GM23248 (cell line): ENCODE data around the gene CDH4. TPM values are rescaled to one million over a fixed set of nuclear protein-coding genes. Genes with fewer than 3 reads are reported as not detected.

Source experiments
- DNase-seq: peaks from one replicate; pipeline ENCODE4 v3.0.0-alpha.2; 2015
- H2AFZ ChIP-seq: fragments of 200-600 bp; sonication (generic); 2 replicates; pipeline ENCODE4 v1.6.1; 2016; ENCODE audit warnings: antibody characterized with exemption
- H3F3A ChIP-seq: fragments of 200-600 bp; sonication (generic); 2 replicates; pipeline ENCODE4 v1.6.1; 2016; ENCODE audit warnings: mild to moderate bottlenecking, antibody characterized with exemption, mixed run types; ENCODE audit not compliant: insufficient read depth
- H3K27ac ChIP-seq: fragments of 200-600 bp; sonication (generic); 2 replicates; pipeline ENCODE4 v1.5.1; 2016; ENCODE audit warnings: mild to moderate bottlenecking
- H3K27me3 ChIP-seq: fragments of 200-600 bp; sonication (generic); replicated peaks from 2 replicates; pipeline ENCODE4 v1.6.1; 2016; ENCODE audit warnings: mild to moderate bottlenecking; ENCODE audit not compliant: insufficient read depth
- H3K36me3 ChIP-seq: fragments of 200-600 bp; sonication (generic); 2 replicates; pipeline ENCODE4 v1.6.1; 2016; ENCODE audit warnings: low read depth, mild to moderate bottlenecking
- H3K4me1 ChIP-seq: fragments of 200-600 bp; sonication (generic); 2 replicates; pipeline ENCODE4 v1.6.1; 2016; ENCODE audit warnings: mild to moderate bottlenecking; ENCODE audit not compliant: insufficient read depth
- H3K4me2 ChIP-seq: fragments of 200-600 bp; sonication (generic); one replicate; pipeline ENCODE4 v1.6.1; 2016; ENCODE audit warnings: mild to moderate bottlenecking; ENCODE audit not compliant: unreplicated experiment
- H3K4me3 ChIP-seq: fragments of 200-600 bp; sonication (generic); 2 replicates; pipeline ENCODE4 v1.5.1; 2016; ENCODE audit warnings: mild to moderate bottlenecking
- H3K79me2 ChIP-seq: fragments of 200-600 bp; sonication (generic); 2 replicates; pipeline ENCODE4 v1.6.1; 2016; ENCODE audit warnings: mild to moderate bottlenecking; ENCODE audit not compliant: insufficient read depth
- H3K9ac ChIP-seq: fragments of 200-600 bp; sonication (generic); 2 replicates; pipeline ENCODE4 v1.6.1; 2016; ENCODE audit warnings: mild to moderate bottlenecking
- H3K9me2 ChIP-seq: fragments of 200-600 bp; sonication (generic); 2 replicates; pipeline ENCODE4 v1.6.1; 2016; ENCODE audit warnings: mixed run types, mild to moderate bottlenecking, moderate library complexity; ENCODE audit not compliant: insufficient read depth
- H3K9me3 ChIP-seq: fragments of 200-600 bp; sonication (generic); one replicate; pipeline ENCODE4 v1.6.1; 2017; ENCODE audit warnings: low read depth
- H4K20me1 ChIP-seq: fragments of 200-600 bp; sonication (generic); 2 replicates; pipeline ENCODE4 v1.6.0; 2016; ENCODE audit not compliant: insufficient read depth
- EZH2 ChIP-seq: fragments of 200-600 bp; sonication (generic); IDR thresholded peaks from 2 replicates; pipeline ENCODE4 v1.6.1; 2018; ENCODE audit warnings: antibody characterized with exemption, mild to moderate bottlenecking; ENCODE audit not compliant: insufficient read depth, poor library complexity, severe bottlenecking
- EZH2phosphoT487 ChIP-seq: fragments of 200-600 bp; sonication (generic); IDR thresholded peaks from 2 replicates; pipeline ENCODE4 v1.6.1; 2018; ENCODE audit warnings: antibody characterized with exemption, moderate library complexity, mild to moderate bottlenecking, low read depth; ENCODE audit not compliant: insufficient read depth
- WGBS, 2 experiments: methylation state at CpG; one replicate each; pipeline ENCODE4 v1.1.6; 2015 to 2017; ENCODE audit warnings: low lambda C conversion rate in 2 of 2, low coverage in 1 of 2; ENCODE audit errors: missing lambda C conversion rate in 2 of 2; 5-methylcytosine and 5-hydroxymethylcytosine counted together
- in situ Hi-C: fragments of 300-500 bp; cut with MboI; formaldehyde crosslinking; loops from 2 replicates; pipeline ENCODE4 v1.15.0; 2020
- polyA plus RNA-seq: library from polyadenylated mRNA; unstranded; fragments of >200 nt; fragmentation: Nextera tagmentation; extraction: Ambion mirVana; gene quantifications from 2 replicates; pipeline ENCODE4 v1.2.1, GENCODE V29; 2016
- total RNA-seq: library from RNA; depleted of rRNA; stranded (reverse); fragments of >200 nt; shearing (Covaris generic); gene quantifications from 2 replicates; pipeline ENCODE4 v1.2.3, GENCODE V29; 2014

The CDH4 gene
- total and polyA plus RNA-seq, 2 experiments from 2014 or later: 1.1 to 3.9 TPM

DNA sequence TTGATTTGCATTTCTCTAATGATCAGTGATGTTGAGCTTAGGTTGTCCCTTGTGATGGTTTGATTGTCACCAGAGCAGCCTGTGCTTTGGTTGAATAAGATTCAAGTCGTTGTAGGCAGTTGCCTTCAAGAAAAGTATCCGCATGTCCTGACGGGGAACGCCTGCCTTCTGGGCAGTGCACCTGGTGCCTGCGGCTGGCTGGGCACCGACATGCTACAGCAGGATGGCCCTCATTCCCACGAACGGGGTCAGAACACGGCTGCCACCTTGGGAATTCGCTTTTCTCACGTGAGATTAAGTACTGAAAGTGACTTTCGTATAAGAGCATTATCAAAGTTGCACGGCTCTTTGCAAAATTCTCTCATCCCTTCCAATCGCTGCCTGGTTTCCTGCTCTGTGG is 78.4 kb downstream of the CDH4 start:
- no peak overlapping the region for H3K27ac ChIP-seq
- WGBS, 2 experiments: 64 to 74% methylated on average over 13 to 14 of the region's 14 CpGs
- H3K9ac ChIP-seq: no peak overlapping the region
- H3K9me2 ChIP-seq: no peaks in the 10 kb centered on the region
- no peak overlapping the region for H2AFZ ChIP-seq
- H3K4me1 ChIP-seq: no peaks in the 10 kb centered on the region
- H3K36me3 ChIP-seq: no peaks in the 10 kb centered on the region
- H3K4me2 ChIP-seq: no peak overlapping the region
- no peaks in the 10 kb centered on the region for H3K9me3 ChIP-seq
- H3K79me2 ChIP-seq: no peaks in the 10 kb centered on the region
- in situ Hi-C loops: no loop called here
- TF ChIP-seq EZH2 (no peak), EZH2phosphoT487 (no peak)
- no peaks in the 10 kb centered on the region for H3F3A ChIP-seq
- no peaks in the 10 kb centered on the region for H3K27me3 ChIP-seq
- DNase-seq: no peak
- no peaks in the 10 kb centered on the region for H4K20me1 ChIP-seq
- no peak overlapping the region for H3K4me3 ChIP-seq

DNA sequence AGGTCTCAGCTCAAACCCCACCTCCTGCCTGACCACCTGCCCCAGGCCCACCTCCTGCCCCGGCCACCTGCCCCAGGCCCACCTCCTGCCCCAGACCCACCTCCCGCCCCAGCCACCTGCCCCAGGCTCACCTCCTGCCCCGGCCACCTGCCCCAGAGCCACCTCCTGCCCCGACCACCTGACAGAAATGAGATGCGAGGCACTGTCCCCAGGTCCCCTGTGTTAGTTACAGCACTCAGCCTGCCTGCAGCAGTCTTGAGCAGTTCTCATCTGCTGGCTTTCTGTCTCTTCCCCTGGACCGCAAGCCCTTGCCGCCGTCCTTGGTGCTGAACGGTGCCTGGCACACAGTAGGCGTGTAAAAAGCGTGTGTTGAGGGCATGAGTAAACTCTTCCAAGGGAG is 79.5 kb downstream of the CDH4 start:
- H3K79me2 ChIP-seq: no peaks in the 10 kb centered on the region
- no peak overlapping the region for H3K4me3 ChIP-seq
- H3K9me2 ChIP-seq: no peaks in the 10 kb centered on the region
- no peak overlapping the region for H3K27ac ChIP-seq
- no peak overlapping the region for H3K9ac ChIP-seq
- in situ Hi-C loops: no loop called here
- no peak overlapping the region for H2AFZ ChIP-seq
- no peaks in the 10 kb centered on the region for H3K36me3 ChIP-seq
- no peak for TF ChIP-seq EZH2
- TF ChIP-seq EZH2phosphoT487: no peak
- no peak overlapping the region for H3K4me2 ChIP-seq
- 59 to 60% methylated on average over 11 of the region's 11 CpGs for WGBS, 2 experiments
- DNase-seq: no peak
- no peaks in the 10 kb centered on the region for H3K27me3 ChIP-seq
- no peaks in the 10 kb centered on the region for H4K20me1 ChIP-seq
- H3F3A ChIP-seq: no peaks in the 10 kb centered on the region
- H3K4me1 ChIP-seq: no peaks in the 10 kb centered on the region
- H3K9me3 ChIP-seq: no peaks in the 10 kb centered on the region

DNA sequence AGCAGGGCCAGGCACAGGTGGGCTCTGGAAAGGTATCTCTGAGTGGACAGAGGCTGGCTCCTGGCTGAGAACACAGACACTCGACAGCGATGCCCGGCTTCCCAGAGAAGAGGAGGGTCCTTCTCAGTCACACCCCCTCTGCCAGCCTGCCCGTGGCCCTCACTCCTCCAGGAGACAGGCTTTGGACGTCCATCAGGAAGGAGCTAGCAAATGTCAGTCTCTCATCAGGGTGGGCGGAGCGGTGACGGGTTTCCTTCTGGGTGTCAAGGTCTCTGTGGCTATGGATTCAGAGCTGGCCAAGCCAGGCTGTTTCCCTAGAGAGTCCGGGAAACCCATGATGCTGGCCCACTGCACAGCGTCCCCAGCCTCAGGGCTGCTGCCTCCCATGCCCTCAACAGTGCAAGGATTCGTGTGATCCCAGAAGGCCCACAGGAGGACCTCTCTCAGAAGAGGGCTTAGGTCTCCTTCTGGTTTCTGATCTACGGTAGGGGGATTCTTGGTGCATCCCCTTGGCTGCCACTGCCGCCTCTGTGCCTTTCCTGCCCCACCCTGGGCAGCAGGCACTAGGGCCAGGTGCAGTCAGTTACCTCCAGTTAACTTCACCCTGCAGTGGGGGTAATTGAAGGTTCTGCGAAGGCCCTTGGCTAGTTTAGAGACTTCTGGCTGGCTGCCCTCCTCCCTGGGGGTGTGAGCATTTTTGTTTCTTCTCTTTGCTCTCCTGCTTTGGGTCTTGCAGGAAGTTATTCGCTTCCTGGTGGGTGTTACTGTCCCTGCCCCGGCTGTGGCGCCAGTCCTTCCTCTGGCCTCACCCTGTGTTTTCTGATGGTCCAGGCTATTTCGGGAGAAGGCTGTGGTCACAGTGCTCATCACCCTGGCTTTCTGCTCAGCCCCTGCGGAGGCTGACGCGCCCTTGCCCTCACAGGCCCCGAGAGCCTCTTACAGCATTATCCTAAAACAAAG is 80.2 kb downstream of the CDH4 start:
- Histone ChIP-seq H3K4me1 (no peaks in the 10 kb centered on the region), H3K9ac (no peak overlapping the region), H3K27ac (no peak overlapping the region), H4K20me1 (no peaks in the 10 kb centered on the region), H3F3A (no peaks in the 10 kb centered on the region), H3K4me3 (no peak overlapping the region), H3K9me2 (no peaks in the 10 kb centered on the region), H3K27me3 (no peaks in the 10 kb centered on the region), H3K36me3 (no peaks in the 10 kb centered on the region), H3K9me3 (no peaks in the 10 kb centered on the region), H3K79me2 (no peaks in the 10 kb centered on the region), H3K4me2 (no peak overlapping the region), H2AFZ (no peak overlapping the region)
- in situ Hi-C loops: no loop called here
- 42 to 45% methylated on average over 21 to 22 of the region's 22 CpGs for WGBS, 2 experiments
- TF ChIP-seq EZH2phosphoT487 (no peak), EZH2 (no peak)
- no peak for DNase-seq

DNA sequence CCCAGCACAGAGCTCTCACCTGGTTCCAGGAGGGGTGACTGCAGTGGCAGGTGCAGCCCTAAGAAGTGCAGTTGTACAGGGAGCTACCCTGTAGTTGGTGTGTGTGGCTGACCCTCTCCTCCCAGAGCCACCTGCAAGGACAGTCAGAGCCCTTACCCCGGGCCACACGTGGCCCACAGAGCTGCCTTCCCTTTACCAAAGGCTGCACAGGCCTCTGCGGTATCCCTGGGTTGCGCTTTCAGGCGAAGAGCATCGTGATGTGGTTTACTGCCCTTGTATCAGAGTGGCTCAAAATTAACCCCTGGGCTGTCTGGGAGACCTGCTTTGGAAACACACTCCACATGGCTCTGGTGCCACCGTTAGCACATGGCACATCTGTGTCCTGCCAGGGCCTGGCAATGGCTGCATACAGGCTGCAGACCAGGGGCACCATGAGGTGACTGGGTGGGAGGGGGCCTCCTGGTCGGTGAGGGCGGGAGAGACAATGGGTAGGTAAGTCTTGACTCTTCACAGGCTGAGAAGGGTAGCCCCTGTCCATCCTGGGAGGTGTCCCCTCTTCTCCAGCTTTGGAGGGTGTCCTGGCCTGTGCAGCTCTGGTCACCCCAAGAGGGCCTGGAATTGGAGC is 81.5 kb downstream of the CDH4 start:
- Histone ChIP-seq H2AFZ (no peak overlapping the region), H3K27me3 (no peaks in the 10 kb centered on the region), H3K9me2 (no peaks in the 10 kb centered on the region), H3K79me2 (no peaks in the 10 kb centered on the region), H4K20me1 (no peaks in the 10 kb centered on the region), H3K4me3 (no peak overlapping the region), H3K4me1 (no peaks in the 10 kb centered on the region), H3K27ac (no peak overlapping the region), H3K9me3 (no peaks in the 10 kb centered on the region), H3K36me3 (no peaks in the 10 kb centered on the region), H3F3A (no peaks in the 10 kb centered on the region), H3K4me2 (no peak overlapping the region), H3K9ac (no peak overlapping the region)
- 41 to 43% methylated on average over 8 to 9 of the region's 9 CpGs for WGBS, 2 experiments
- TF ChIP-seq EZH2phosphoT487 (no peak), EZH2 (no peak)
- in situ Hi-C loops: no loop called here
- no peak for DNase-seq
